Stomach (tissue), 9 donors: ENCODE measurements around the gene ABL1. TPM values are rescaled to one million over a fixed set of nuclear protein-coding genes. Genes with fewer than 3 reads are reported as not detected.

Experiments used
- DNase-seq, 2 donors: peaks; one replicate each; pipeline versions ENCODE4 v3.0.0 to v3.0.0-alpha.2; 2013 to 2019
- H3K27ac ChIP-seq, 5 donors: fragments of 200-600 bp in 4 of 5; sonication (generic) in 4 of 5; one replicate each; pipeline ENCODE4 v1.5.1; 2013 to 2019; ENCODE audit warnings: mild to moderate bottlenecking in 1 of 5, moderate library complexity in 1 of 5
- H3K27me3 ChIP-seq, 3 donors: fragments of 200-600 bp; sonication (generic); one replicate each; pipeline ENCODE4 v1.5.1; 2017 to 2019; ENCODE audit warnings: mixed run types in 1 of 3
- H3K36me3 ChIP-seq, 4 donors: fragments of 200-600 bp; sonication (generic); 1 replicate in 3 of 4; 2 replicates in 1 of 4; pipeline ENCODE4 v1.5.1; 2016 to 2019
- H3K4me1 ChIP-seq, 4 donors: fragments of 200-600 bp; sonication (generic); one replicate each; pipeline ENCODE4 v1.5.1; 2016 to 2019
- H3K4me3 ChIP-seq, 4 donors: fragments of 200-600 bp; sonication (generic) in 3 of 4; one replicate each; pipeline ENCODE4 v1.5.1; 2016 to 2019; ENCODE audit warnings: mild to moderate bottlenecking in 1 of 4
- H3K9me3 ChIP-seq, 4 donors: fragments of 200-600 bp; sonication (generic); one replicate each; pipeline ENCODE4 v1.5.1; 2016 to 2019
- CTCF ChIP-seq, 7 experiments: fragments of 450-650 bp in 4 of 7; fragments of 200-600 bp in 3 of 7; sonication (generic) in 3 of 7; IDR thresholded peaks; one replicate each; pipeline ENCODE4 v1.5.1; 2016 to 2019; ENCODE audit warnings: antibody characterized with exemption in 7 of 7, control low read depth in 2 of 7, mild to moderate bottlenecking in 1 of 7
- EP300 ChIP-seq: sonication (generic); formaldehyde crosslinking; IDR thresholded peaks from one replicate; pipeline ENCODE4 v1.6.1; 2017; ENCODE audit warnings: antibody characterized with exemption
- POLR2A ChIP-seq, 4 donors: fragments of 450-650 bp; IDR thresholded peaks; one replicate each; pipeline ENCODE4 v1.6.1; 2016; ENCODE audit warnings: antibody characterized with exemption in 4 of 4, control low read depth in 2 of 4, mild to moderate bottlenecking in 1 of 4, moderate library complexity in 1 of 4
- POLR2AphosphoS5 ChIP-seq, 3 donors: sonication (generic); formaldehyde crosslinking; IDR thresholded peaks; one replicate each; pipeline ENCODE4 v1.6.1; 2016; ENCODE audit warnings: antibody characterized with exemption in 3 of 3
- WGBS, 5 donors: extraction: QIAGEN DNeasy Blood & Tissue Kit in 3 of 5; methylation state at CpG; one replicate each; pipeline versions ENCODE4 v1.1.5 to v1.1.7; 2013 to 2018; 5-methylcytosine and 5-hydroxymethylcytosine counted together
- intact Hi-C: fragments of 100-400 bp; cut with DNase I; formaldehyde crosslinking; loops from one replicate; pipeline ENCODE4 v1.15.1; 2023; ENCODE audit warnings: low total_unique reads
- polyA plus RNA-seq, 3 donors: library from polyadenylated mRNA; stranded (reverse); fragments of 200-250 nt; gene quantifications; one replicate each; pipeline ENCODE4 v1.2.3, GENCODE V29; 2013
- total RNA-seq, 5 donors: library from RNA; depleted of rRNA; stranded (reverse); fragments of >200 nt; gene quantifications; one replicate each; pipeline versions ENCODE4 v1.1.0 to v1.2.3, GENCODE V29; 2014 to 2016
- donor health status: healthy with polysubstance abuse.
- donor health status: Bipolar disorder and iron deficiency.
- donor health status: healthy.

ABL1 gene
- total and polyA plus RNA-seq, 8 donors = 19.0 to 95.9 (median 43.8) TPM

GRCh38 chr9:130861372-130862180 lies 26.5 kb downstream of the ABL1 start:
- Histone ChIP-seq H3K27ac (peak overlapping the region in 4 of 5 donors; percentile 69 to 85 (median 78)), H3K36me3 (peaks cover 26 to 75% (median 73%) of the 10 kb centered on the region in 4 donors), H3K27me3 (no peaks in the 10 kb centered on the region), H3K9me3 (no peaks in the 10 kb centered on the region), H3K4me1 (peaks cover 8 to 89% (median 44%) of the 10 kb centered on the region in 4 donors), H3K4me3 (no peak overlapping the region)
- intact Hi-C loops = loop anchor here (5.0 kb wide), 2 partner anchors 94 to 149 kb away; no protein-coding TSS in a partner anchor
- TF ChIP-seq POLR2AphosphoS5 (IDR thresholded peaks at IDR 0.05) (no peak), CTCF (IDR thresholded peaks at IDR 0.05) (no peak), EP300 (no peak), POLR2A (IDR thresholded peaks at IDR 0.05) (no peak)
- 73 to 86% (median 77%) methylated on average over 8 of the region's 8 CpGs for WGBS, 5 donors
- no peak for DNase-seq

GRCh38 chr9:130862217-130862616 lies 27.2 kb downstream of the ABL1 start:
- H3K36me3 ChIP-seq = peaks cover 20 to 75% (median 69%) of the 10 kb centered on the region in 4 donors
- no peaks in the 10 kb centered on the region for H3K27me3 ChIP-seq
- H3K27ac ChIP-seq = peak overlapping the region in 4 of 5 donors; percentile 27 to 85 (median 74)
- H3K4me3 ChIP-seq = no peak overlapping the region
- peaks cover 8 to 95% (median 49%) of the 10 kb centered on the region in 4 donors for H3K4me1 ChIP-seq
- intact Hi-C loops = loop anchor here (5.0 kb wide), 2 partner anchors 95 to 150 kb away; no protein-coding TSS in a partner anchor
- 82 to 93% (median 88%) methylated on average over 8 of the region's 8 CpGs for WGBS, 5 donors
- no peaks in the 10 kb centered on the region for H3K9me3 ChIP-seq
- DNase-seq = no peak
- TF ChIP-seq CTCF (IDR thresholded peaks at IDR 0.05) (no peak), POLR2AphosphoS5 (IDR thresholded peaks at IDR 0.05) (no peak), EP300 (no peak)

- no peak overlapping the region for H3K4me3 ChIP-seq
- no peak for TF ChIP-seq POLR2A (IDR thresholded peaks at IDR 0.05)
- no peak for TF ChIP-seq CTCF (IDR thresholded peaks at IDR 0.05)
- no peak for TF ChIP-seq EP300
- TF ChIP-seq POLR2AphosphoS5 (IDR thresholded peaks at IDR 0.05) = no peak
- DNase-seq = no peak
- 91 to 94% (median 93%) methylated on average over 23 of the region's 23 CpGs for WGBS, 5 donors
- peak overlapping the region in 2 of 5 donors; percentile 80 to 85 for H3K27ac ChIP-seq
- no peaks in the 10 kb centered on the region for H3K9me3 ChIP-seq
- intact Hi-C loops = loop anchor here (5.0 kb wide), 2 partner anchors 95 to 150 kb away; no protein-coding TSS in a partner anchor
- no peaks in the 10 kb centered on the region for H3K27me3 ChIP-seq
- peaks cover 8 to 97% (median 49%) of the 10 kb centered on the region in 4 donors for H3K4me1 ChIP-seq
- H3K36me3 ChIP-seq = peaks cover 19 to 72% (median 69%) of the 10 kb centered on the region in 4 donors
These were observed 27.7 kb downstream of the ABL1 start for GRCh38 chr9:130862747-130863146.

- no peak for DNase-seq
- no peak for TF ChIP-seq POLR2AphosphoS5 (IDR thresholded peaks at IDR 0.05)
- no peak for TF ChIP-seq POLR2A (IDR thresholded peaks at IDR 0.05)
- no peak for TF ChIP-seq EP300
- TF ChIP-seq CTCF (IDR thresholded peaks at IDR 0.05) = no peak
- Histone ChIP-seq H3K27ac (peak overlapping the region in 1 of 5 donors; percentile 52), H3K27me3 (no peaks in the 10 kb centered on the region), H3K4me1 (peaks cover 18 to 98% (median 54%) of the 10 kb centered on the region in 4 donors), H3K9me3 (no peaks in the 10 kb centered on the region), H3K36me3 (peaks cover 19 to 67% (median 61%) of the 10 kb centered on the region in 4 donors), H3K4me3 (no peak overlapping the region)
- WGBS, 5 donors = 73 to 84% (median 79%) methylated on average over 6 of the region's 6 CpGs
- intact Hi-C loops = loop anchor here (5.0 kb wide), 2 partner anchors 97 to 152 kb away; no protein-coding TSS in a partner anchor
These were observed 29.5 kb downstream of the ABL1 start for GRCh38 chr9:130864541-130864940.
